Dedifferentiated amniotic fluid mesenchymal stem cell (primary cell): Measurements from ENCODE around the gene RAB5B.
"Not testable (repeated sequence)": the region's sequence is repeated elsewhere in the genome, so short reads cannot be mapped to it uniquely, and the experiment has no call there.

Experiments used
- DNase-seq: peaks from one replicate; pipeline ENCODE4 v3.0.0-alpha.2; 2016; ENCODE audit errors: extremely low spot score

RAB5B gene

GRCh38 chr12:56014205-56014604, 40.3 kb downstream of the RAB5B start:
- no peak for DNase-seq

- no peak for DNase-seq
Observed at GRCh38 chr12:56017181-56017580, 43.3 kb downstream of the RAB5B start.

- no peak for DNase-seq
Observed at GRCh38 chr12:56018356-56018755, 44.5 kb downstream of the RAB5B start.

GRCh38 chr12:56020423-56021184, 46.7 kb downstream of the RAB5B start, which contains the start of gene IKZF4:
Gene IKZF4 (plus strand): TSS chr12:56021043. CDS start chr12:56021494, 451 bp downstream.
- DNase-seq: no peak

GRCh38 chr12:56021889-56022497, 48.1 kb downstream of the RAB5B start:
- DNase-seq: no peak

- DNase-seq: no peak
Observed at GRCh38 chr12:56028511-56029165, 54.8 kb downstream of the RAB5B start.

- no peak for DNase-seq
Observed at GRCh38 chr12:56029166-56029519, 55.3 kb downstream of the RAB5B start.

GRCh38 chr12:56029666-56030293, 55.9 kb downstream of the RAB5B start:
- DNase-seq: peak; percentile 74

GRCh38 chr12:56031987-56032386, 58.1 kb downstream of the RAB5B start:
- no peak for DNase-seq

- DNase-seq: no peak
Observed at GRCh38 chr12:56034586-56035332, 60.9 kb downstream of the RAB5B start.

GRCh38 chr12:56037161-56037560, 63.3 kb downstream of the RAB5B start:
- DNase-seq: no peak

GRCh38 chr12:56038022-56038655, 64.3 kb downstream of the RAB5B start:
- no peak for DNase-seq

- DNase-seq: no peak
Observed at GRCh38 chr12:56040151-56040550, 66.3 kb downstream of the RAB5B start.

- DNase-seq: no peak
Observed at GRCh38 chr12:56040963-56041551, 67.2 kb downstream of the RAB5B start.

GRCh38 chr12:56041552-56042429, 67.9 kb downstream of the RAB5B start, which contains the start of gene RPS26:
Gene RPS26 (plus strand): TSS chr12:56041918. CDS start chr12:56042167, 249 bp downstream.
- DNase-seq: peak; percentile 99

- DNase-seq: not testable (repeated sequence)
Observed at GRCh38 chr12:56042430-56042813, 68.5 kb downstream of the RAB5B start.

- no peak for DNase-seq
Observed at GRCh38 chr12:56042843-56043242, 69.0 kb downstream of the RAB5B start.
